RPMI7951 (cell line): Measurements from ENCODE around the gene GRAMD2B. TPM values are rescaled to one million over a fixed set of nuclear protein-coding genes. Genes with fewer than 3 reads are reported as not detected.

Experiments used
- DNase-seq: peaks from one replicate; pipeline ENCODE4 v3.0.0-alpha.2; 2012; ENCODE audit warnings: low read depth
- total RNA-seq: library from RNA; depleted of rRNA; stranded (reverse); fragments of >200 nt; shearing (Covaris generic); gene quantifications from 2 replicates; pipeline ENCODE4 v1.2.3, GENCODE V29; 2014; rRNA removed

Gene GRAMD2B
- total RNA-seq, 1 experiment from 2014 or later: 26.0 TPM

DNA sequence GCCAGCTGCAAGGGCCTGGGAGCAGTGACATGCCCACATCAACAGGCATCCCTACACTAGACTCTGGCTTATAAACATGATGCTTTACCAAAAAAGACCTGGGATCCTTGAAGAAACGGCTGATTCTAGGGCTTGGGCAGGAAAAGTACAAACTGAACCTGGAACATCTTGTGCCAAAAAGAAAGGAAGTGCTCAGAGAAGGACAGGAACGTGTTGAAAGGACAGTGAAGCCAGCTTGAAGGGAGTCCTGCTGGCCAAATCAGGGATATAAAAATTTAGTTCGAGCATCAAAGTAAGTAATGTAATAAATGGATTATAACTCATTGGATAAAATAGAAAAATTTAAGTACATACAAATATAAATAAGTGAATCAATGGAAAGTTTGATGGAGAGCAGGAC is 113.7 kb downstream of the GRAMD2B start:
- DNase-seq: no peak

DNA sequence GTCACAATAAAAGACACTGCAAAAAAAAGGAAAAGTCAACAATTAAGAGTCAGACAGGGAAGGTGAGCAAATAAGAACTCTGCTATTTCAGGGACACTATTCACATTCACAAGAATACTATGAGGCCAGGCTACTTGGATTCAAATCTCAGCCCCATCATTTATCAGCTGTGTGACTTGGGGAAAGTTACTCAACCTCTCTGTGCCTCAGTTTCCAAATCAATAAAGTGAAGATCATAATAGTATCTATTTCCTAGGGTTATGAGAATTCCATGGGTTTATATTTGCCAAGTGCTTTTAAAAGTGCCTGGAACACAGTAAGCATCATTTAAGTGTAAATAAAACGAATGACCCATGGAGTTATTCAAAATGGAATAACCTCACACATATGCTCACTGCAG is 115.4 kb downstream of the GRAMD2B start:
- no peak for DNase-seq

DNA sequence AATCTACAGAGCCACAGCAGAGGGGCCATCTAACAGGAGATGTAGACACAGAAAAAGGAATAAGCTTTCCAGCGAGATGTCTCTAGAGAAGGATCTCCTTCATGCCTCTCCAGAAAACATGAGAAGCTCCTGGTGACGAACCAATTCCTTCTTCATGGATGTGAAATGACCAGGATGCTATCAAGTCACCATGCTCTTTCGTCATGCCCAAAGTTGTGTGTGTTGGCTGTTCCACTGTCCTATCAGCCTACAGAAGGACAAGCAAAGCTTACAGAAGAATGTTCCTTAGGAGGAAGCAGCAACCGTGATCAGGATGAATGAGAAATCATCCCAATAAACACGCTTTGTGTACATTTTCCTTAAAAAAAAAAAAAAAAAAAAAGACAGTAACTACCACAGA is 117.4 kb downstream of the GRAMD2B start:
- DNase-seq: no peak

DNA sequence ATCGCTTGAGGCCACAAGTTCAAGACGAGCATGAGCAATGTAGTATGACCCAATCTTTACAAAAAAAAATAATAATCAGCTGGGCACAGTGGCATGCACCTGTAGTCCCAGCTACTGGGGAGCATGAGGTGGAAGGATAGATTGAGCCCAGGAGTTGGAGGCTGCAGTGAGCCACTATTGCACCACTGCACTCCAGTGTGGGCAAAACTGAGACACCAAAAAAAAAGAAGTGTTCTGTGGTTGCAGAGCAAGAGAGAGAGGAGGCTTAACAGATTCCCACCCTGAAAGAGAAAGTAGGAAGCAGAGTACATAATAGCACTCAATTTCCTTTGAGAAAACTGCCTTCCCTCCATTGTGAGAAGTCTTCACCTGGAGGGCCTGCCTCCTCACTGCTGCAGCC is 119.2 kb downstream of the GRAMD2B start:
- DNase-seq: no peak

DNA sequence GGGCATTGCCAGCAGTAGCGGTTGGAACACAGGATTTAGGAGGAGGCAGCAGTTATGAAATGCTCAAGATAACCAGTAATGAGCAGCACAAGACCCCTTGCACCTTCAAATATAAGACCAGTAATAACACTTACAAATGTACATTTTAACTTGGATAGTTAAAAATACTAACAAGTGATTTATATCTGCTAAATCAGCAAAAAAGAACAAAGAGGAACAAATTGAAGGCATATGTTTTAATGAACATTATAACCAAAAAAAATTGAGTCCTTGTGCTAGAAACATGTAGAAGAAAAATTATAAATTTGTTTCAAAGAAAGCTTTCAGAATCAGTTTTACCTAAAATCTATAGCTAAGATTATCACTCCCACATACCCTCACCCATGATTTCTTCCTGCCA is 119.8 kb downstream of the GRAMD2B start:
- DNase-seq: no peak

DNA sequence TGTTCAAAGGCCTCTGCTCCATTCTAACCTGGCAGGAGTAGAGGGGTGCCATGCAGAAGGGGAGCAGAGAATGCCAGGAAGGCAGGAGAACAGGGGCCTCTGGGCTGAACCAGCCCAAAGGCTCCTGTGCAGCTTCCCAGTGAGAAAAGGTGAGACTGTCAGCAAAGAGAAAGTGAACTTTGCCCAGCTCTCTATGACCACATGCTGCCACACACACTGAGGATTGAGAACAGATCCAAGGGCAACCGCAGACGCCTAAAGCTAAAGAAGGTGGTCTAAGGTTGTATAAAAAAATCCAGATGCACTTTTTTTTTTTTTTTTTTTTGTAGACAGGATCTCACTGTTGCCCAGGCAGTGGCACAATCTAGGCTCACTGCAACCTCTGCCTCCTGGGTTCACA is 120.5 kb downstream of the GRAMD2B start:
- no peak for DNase-seq

Other genes starting within 250 kb of the GRAMD2B start
- 37.0 and 39.9 TPM in 2 replicates for gene ALDH7A1, start 171.8 kb downstream of the GRAMD2B start, total RNA-seq
- gene PHAX, start 177.5 kb downstream of the GRAMD2B start, total RNA-seq: 43.0 and 67.9 TPM in 2 replicates